T-cell (primary cell): ENCODE measurements around the gene MRI1. TPM values are rescaled to one million over a fixed set of nuclear protein-coding genes. Genes with fewer than 3 reads are reported as not detected.

Experiments
- ATAC-seq, 4 experiments: fragments of 200-7000 bp in 3 of 4; fragments of 150-1000 bp in 1 of 4; cut with Tn5 transposase; replicated peaks in 1 of 4; 1 replicate in 3 of 4; 2 replicates in 1 of 4; pipeline ENCODE4 v1.10.0; 2021; ENCODE audit warnings: moderate library complexity in 3 of 4, mild to moderate bottlenecking in 2 of 4, moderate number of reproducible peaks in 1 of 4
- CTCF ChIA-PET, 2 donors: fragments of 300-600 bp; sonication (Branson Sonifier 250); formaldehyde crosslinking; loops; one replicate each; lab custom pipeline; 2022; ENCODE audit warnings: antibody characterized with exemption in 2 of 2; lab: Charles Lee
- POLR2A ChIA-PET, 2 donors: fragments of 300-600 bp; sonication (Branson Sonifier 250); formaldehyde crosslinking; loops; one replicate each; lab custom pipeline; 2022; ENCODE audit warnings: antibody characterized with exemption in 2 of 2; lab: Charles Lee
- DNase-seq, 35 experiments: peaks; one replicate each; pipeline versions ENCODE4 v3.0.0 to v3.0.0-alpha.2; 2013 to 2023
- H3K27ac ChIP-seq: one replicate; pipeline ENCODE4 v1.5.1; 2013; ENCODE audit warnings: low read length
- H3K27me3 ChIP-seq, 2 experiments: replicated peaks in 1 of 2; 1 replicate in 1 of 2; 2 replicates in 1 of 2; pipeline versions ENCODE4 v1.6.1 to v1.7.0; 2013; ENCODE audit warnings: low read length in 1 of 2, mixed read lengths in 1 of 2; ENCODE audit not compliant: control insufficient read depth in 2 of 2, insufficient read depth in 2 of 2; ENCODE audit errors: extremely low read depth in 1 of 2
- H3K36me3 ChIP-seq, 2 donors: 1 replicate in 1 of 2; 2 replicates in 1 of 2; pipeline versions ENCODE4 v1.6.1 to v1.7.0; 2013; ENCODE audit warnings: low read length in 1 of 2; ENCODE audit not compliant: control insufficient read depth in 2 of 2, insufficient read depth in 1 of 2; ENCODE audit errors: extremely low read depth in 1 of 2
- H3K4me1 ChIP-seq, 2 experiments: 1 replicate in 1 of 2; 2 replicates in 1 of 2; pipeline versions ENCODE4 v1.6.1 to v1.7.0; 2013; ENCODE audit warnings: low read length in 2 of 2, mixed read lengths in 1 of 2; ENCODE audit not compliant: insufficient read depth in 2 of 2, control insufficient read depth in 1 of 2; ENCODE audit errors: extremely low read depth in 1 of 2
- H3K4me3 ChIP-seq, 2 donors: 1 replicate in 1 of 2; 2 replicates in 1 of 2; pipeline versions ENCODE4 v1.5.1 to v1.7.0; 2013; ENCODE audit warnings: mild to moderate bottlenecking in 2 of 2, low read length in 1 of 2, moderate library complexity in 1 of 2; ENCODE audit not compliant: control insufficient read depth in 1 of 2; ENCODE audit errors: extremely low read depth in 1 of 2
- H3K9me3 ChIP-seq: 2 replicates; pipeline ENCODE4 v1.7.0; 2013
- H3K27ac Mint-ChIP-seq, 2 donors: one replicate each; pipeline ENCODE4 v1.8.0; 2020 to 2021; ENCODE audit warnings: mild to moderate bottlenecking in 2 of 2, mixed read lengths in 2 of 2
- H3K27me3 Mint-ChIP-seq, 2 donors: one replicate each; pipeline ENCODE4 v1.8.0; 2021 to 2022; ENCODE audit warnings: mixed read lengths in 2 of 2
- H3K36me3 Mint-ChIP-seq: one replicate; pipeline ENCODE4 v1.8.0; 2021; ENCODE audit warnings: mixed read lengths
- H3K4me1 Mint-ChIP-seq, 3 donors: one replicate each; pipeline ENCODE4 v1.8.0; 2020 to 2022; ENCODE audit warnings: mixed read lengths in 3 of 3, mild to moderate bottlenecking in 1 of 3
- H3K4me3 Mint-ChIP-seq, 3 donors: one replicate each; pipeline ENCODE4 v1.8.0; 2020 to 2022; ENCODE audit warnings: mild to moderate bottlenecking in 3 of 3, mixed read lengths in 3 of 3, moderate library complexity in 3 of 3
- H3K9me3 Mint-ChIP-seq, 3 donors: one replicate each; pipeline ENCODE4 v1.8.0; 2020 to 2022; ENCODE audit warnings: mixed read lengths in 3 of 3
- WGBS: methylation state at CpG from one replicate; pipeline ENCODE4 v1.1.5; 2013; ENCODE audit warnings: missing lambda C conversion rate; ENCODE audit not compliant: insufficient coverage; 5-methylcytosine and 5-hydroxymethylcytosine counted together
- total RNA-seq, 35 experiments: library from RNA in 6 of 35; stranded (reverse) in 6 of 35; fragments of 120-200 nt in 1 of 35; gene quantifications; one replicate each; pipeline versions ENCODE4 v1.2.1 to v1.2.4 and lab custom pipeline; 2013 to 2026

MRI1 gene
- total RNA-seq, 5 donors from 2014 or later (not counting 1 experiment from before 2014, with no cell fraction given) = 37.6 to 107 (median 94.3) TPM

DNA sequence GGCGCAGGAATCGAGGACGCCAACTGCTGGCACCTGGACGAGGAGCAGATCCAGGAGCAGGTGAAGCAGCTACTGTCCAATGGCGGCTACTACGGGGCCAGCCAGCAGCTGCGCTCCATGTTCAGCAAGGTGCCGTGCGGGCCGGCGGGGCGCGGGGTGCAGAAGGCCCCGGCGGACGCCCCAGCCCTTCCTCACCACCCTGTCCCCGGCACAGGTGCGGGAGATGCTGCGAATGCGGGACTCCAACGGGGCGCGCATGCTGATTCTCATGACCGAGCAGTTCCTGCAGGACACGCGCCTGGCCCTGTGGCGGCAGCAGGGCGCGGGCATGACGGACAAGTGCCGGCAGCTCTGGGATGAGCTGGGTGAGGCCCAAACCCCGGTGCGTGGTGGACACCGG, 44.5 kb downstream of the MRI1 start:
- peaks cover 0 to 1% (median 0%) of the 10 kb centered on the region in 3 donors for H3K4me1 Mint-ChIP-seq
- ChIA-PET CTCF (no interaction called here), POLR2A (no interaction called here)
- Histone ChIP-seq H3K27me3 (no peaks in the 10 kb centered on the region), H3K36me3 (peaks cover 7 to 8% of the 10 kb centered on the region in 2 donors), H3K27ac (no peak overlapping the region), H3K4me1 (no peaks in the 10 kb centered on the region), H3K9me3 (no peaks in the 10 kb centered on the region), H3K4me3 (no peak overlapping the region)
- H3K27ac Mint-ChIP-seq = no peak overlapping the region
- peaks cover 12% of the 10 kb centered on the region for H3K36me3 Mint-ChIP-seq
- ATAC-seq (peak in 1 of 4 experiments; percentile 19), DNase-seq (no peak)
- H3K4me3 Mint-ChIP-seq = no peak overlapping the region
- no peaks in the 10 kb centered on the region for H3K9me3 Mint-ChIP-seq
- no peaks in the 10 kb centered on the region for H3K27me3 Mint-ChIP-seq
- WGBS = 98% methylated on average over 34 of the region's 34 CpGs

DNA sequence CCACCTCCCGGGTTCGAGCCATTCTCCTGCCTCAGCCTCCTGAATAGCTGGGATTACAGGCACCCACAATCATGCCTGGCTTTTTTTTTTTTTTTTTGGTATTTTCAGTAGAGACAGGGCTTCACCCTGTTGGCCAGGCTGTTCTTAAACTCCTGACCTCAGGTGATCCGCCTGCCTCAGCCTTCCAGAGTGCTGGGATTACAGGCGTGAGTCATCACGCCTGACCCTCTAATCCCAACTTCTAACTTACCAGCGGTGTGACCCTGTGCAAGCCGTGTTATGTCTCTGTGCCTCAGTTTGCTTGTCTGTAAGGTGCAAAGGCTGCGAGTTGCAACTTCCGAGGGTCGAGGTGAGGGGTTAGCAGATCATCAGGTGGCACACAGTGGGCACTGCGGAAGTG, 48.2 kb downstream of the MRI1 start:
- Mint-ChIP-seq H3K4me3 (no peak overlapping the region), H3K36me3 (peaks cover 6% of the 10 kb centered on the region), H3K4me1 (peaks cover 0 to 5% (median 4%) of the 10 kb centered on the region in 3 donors), H3K27ac (no peak overlapping the region), H3K9me3 (no peaks in the 10 kb centered on the region), H3K27me3 (no peaks in the 10 kb centered on the region)
- H3K4me1 ChIP-seq = peaks cover 0 to 9% of the 10 kb centered on the region in 2 experiments
- no peaks in the 10 kb centered on the region for H3K9me3 ChIP-seq
- H3K4me3 ChIP-seq = no peak overlapping the region
- H3K27me3 ChIP-seq = no peaks in the 10 kb centered on the region
- POLR2A ChIA-PET = interaction anchor here in 1 of 2 donors (0.7 kb wide), 1 partner anchor 57 kb away, joined by 3 read pairs; no protein-coding TSS in a partner anchor
- ATAC-seq (no peak), DNase-seq (no peak)
- WGBS = 97% methylated on average over 6 of the region's 11 CpGs
- CTCF ChIA-PET = interaction anchor here (0.6 to 0.7 kb wide), 2 partner anchors 11 to 53 kb away, joined by 3 read pairs; no protein-coding TSS in a partner anchor
- H3K27ac ChIP-seq = no peak overlapping the region
- H3K36me3 ChIP-seq = peaks cover 7 to 10% of the 10 kb centered on the region in 2 donors

DNA sequence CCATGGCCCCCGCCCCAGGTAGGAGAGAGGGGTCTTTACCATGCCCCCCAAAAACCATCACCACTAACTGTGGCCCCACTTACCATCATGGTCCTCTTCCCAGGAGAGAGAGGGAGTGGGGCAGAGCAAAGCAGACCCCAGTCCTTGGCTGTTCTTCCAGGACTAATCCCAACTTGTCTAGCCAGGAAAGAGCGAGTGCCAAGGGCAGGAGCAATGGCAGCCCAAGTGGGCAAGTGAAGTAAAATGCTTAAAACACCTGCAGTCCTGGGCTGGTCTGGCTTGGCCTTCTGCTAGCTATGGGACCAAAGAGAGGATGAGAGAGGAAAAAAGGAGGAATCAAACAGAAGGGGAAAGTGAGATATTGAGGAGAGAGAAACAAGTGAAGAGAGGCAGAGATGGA, 48.8 kb downstream of the MRI1 start:
- DNase-seq = no peak
- Mint-ChIP-seq H3K36me3 (peaks cover 7% of the 10 kb centered on the region), H3K27me3 (no peaks in the 10 kb centered on the region), H3K4me1 (peaks cover 0 to 7% (median 5%) of the 10 kb centered on the region in 3 donors), H3K4me3 (no peak overlapping the region), H3K9me3 (no peaks in the 10 kb centered on the region), H3K27ac (no peak overlapping the region)
- ChIA-PET POLR2A (no interaction called here), CTCF (no interaction called here)
- H3K9me3 ChIP-seq = no peaks in the 10 kb centered on the region
- peaks cover 7 to 10% of the 10 kb centered on the region in 2 donors for H3K36me3 ChIP-seq
- H3K4me1 ChIP-seq = peaks cover 0 to 12% of the 10 kb centered on the region in 2 experiments
- H3K27me3 ChIP-seq = no peaks in the 10 kb centered on the region
- no peak for ATAC-seq
- WGBS = 71% methylated on average over 1 of the region's 2 CpGs
- H3K4me3 ChIP-seq = no peak overlapping the region
- no peak overlapping the region for H3K27ac ChIP-seq

DNA sequence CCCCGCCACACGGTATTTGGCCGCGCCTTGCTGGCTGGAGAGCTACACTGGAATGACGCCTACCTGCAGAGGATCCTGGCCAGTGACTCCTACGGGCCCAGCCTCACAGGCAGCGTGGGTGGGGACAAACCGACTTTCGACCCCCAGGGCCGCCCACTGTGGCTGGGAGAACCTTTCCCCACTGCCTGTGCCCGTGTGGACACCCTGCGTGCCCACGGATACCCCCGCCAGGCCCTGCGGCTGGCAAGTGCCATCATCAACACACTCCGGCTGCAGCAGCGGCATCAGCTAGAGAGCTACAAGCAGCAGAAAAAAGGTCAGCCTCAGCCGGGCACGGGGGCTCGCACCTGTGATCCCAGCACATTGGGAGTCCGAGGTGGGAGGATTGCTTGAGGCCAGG, 50.2 kb downstream of the MRI1 start:
- Mint-ChIP-seq H3K36me3 (peaks cover 10% of the 10 kb centered on the region), H3K27me3 (no peaks in the 10 kb centered on the region), H3K4me3 (no peak overlapping the region), H3K27ac (no peak overlapping the region), H3K9me3 (no peaks in the 10 kb centered on the region), H3K4me1 (peaks cover 0 to 8% (median 5%) of the 10 kb centered on the region in 3 donors)
- H3K27ac ChIP-seq = no peak overlapping the region
- H3K4me3 ChIP-seq = no peak overlapping the region
- peaks cover 0 to 12% of the 10 kb centered on the region in 2 experiments for H3K4me1 ChIP-seq
- ATAC-seq (no peak), DNase-seq (no peak)
- CTCF ChIA-PET = interaction anchor here in 1 of 2 donors (0.6 kb wide), 1 partner anchor 498 kb away, joined by 4 read pairs; no protein-coding TSS in a partner anchor
- POLR2A ChIA-PET = no interaction called here
- no peaks in the 10 kb centered on the region for H3K9me3 ChIP-seq
- WGBS = 89% methylated on average over 21 of the region's 21 CpGs
- H3K36me3 ChIP-seq = peaks cover 5 to 9% of the 10 kb centered on the region in 2 donors
- H3K27me3 ChIP-seq = no peaks in the 10 kb centered on the region

DNA sequence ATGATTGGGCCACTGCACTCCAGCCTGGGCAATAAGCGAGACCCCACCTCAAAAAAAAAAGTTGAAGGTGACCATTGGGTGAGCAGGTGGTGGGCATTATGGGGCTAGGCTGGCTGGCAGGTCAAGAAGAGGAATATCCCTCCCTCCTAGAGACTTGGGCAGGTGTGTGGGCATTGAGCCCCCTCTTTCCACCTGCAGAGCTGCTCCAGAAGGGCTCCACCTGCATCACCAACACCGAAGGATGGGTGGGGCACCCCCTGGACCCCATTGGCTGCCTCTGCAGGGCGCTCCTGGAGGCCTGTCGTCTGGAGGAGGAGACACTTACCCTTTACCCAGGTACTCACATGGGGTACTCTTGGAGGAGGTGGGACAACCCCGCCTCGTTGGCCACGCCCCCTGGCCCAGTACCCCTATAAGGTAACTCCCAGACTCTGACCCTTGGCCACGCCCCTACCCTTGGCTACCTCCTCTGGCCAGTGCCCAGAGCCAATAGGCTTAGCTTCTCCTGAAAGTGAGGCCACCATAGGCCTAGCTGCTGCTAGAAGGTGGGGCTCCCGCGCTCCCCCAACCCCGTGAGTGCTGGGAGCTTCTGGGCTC, 52.8 kb downstream of the MRI1 start:
- Mint-ChIP-seq H3K9me3 (no peaks in the 10 kb centered on the region), H3K4me1 (peaks cover 0 to 8% (median 5%) of the 10 kb centered on the region in 3 donors), H3K27ac (no peak overlapping the region), H3K27me3 (no peaks in the 10 kb centered on the region), H3K4me3 (peak overlapping the region in 2 of 3 donors; percentile 46 to 57), H3K36me3 (peaks cover 14% of the 10 kb centered on the region)
- WGBS = 59% methylated on average over 2 of the region's 11 CpGs
- H3K27me3 ChIP-seq = no peaks in the 10 kb centered on the region
- H3K9me3 ChIP-seq = no peaks in the 10 kb centered on the region
- no peak overlapping the region for H3K27ac ChIP-seq
- CTCF ChIA-PET = no interaction called here
- POLR2A ChIA-PET = no interaction called here
- H3K36me3 ChIP-seq = peaks cover 4 to 5% of the 10 kb centered on the region in 2 donors
- H3K4me3 ChIP-seq = no peak overlapping the region
- peaks cover 0 to 12% of the 10 kb centered on the region in 2 experiments for H3K4me1 ChIP-seq
- ATAC-seq (peak; percentile 19 to 36 (median 30)), DNase-seq (no peak)

DNA sequence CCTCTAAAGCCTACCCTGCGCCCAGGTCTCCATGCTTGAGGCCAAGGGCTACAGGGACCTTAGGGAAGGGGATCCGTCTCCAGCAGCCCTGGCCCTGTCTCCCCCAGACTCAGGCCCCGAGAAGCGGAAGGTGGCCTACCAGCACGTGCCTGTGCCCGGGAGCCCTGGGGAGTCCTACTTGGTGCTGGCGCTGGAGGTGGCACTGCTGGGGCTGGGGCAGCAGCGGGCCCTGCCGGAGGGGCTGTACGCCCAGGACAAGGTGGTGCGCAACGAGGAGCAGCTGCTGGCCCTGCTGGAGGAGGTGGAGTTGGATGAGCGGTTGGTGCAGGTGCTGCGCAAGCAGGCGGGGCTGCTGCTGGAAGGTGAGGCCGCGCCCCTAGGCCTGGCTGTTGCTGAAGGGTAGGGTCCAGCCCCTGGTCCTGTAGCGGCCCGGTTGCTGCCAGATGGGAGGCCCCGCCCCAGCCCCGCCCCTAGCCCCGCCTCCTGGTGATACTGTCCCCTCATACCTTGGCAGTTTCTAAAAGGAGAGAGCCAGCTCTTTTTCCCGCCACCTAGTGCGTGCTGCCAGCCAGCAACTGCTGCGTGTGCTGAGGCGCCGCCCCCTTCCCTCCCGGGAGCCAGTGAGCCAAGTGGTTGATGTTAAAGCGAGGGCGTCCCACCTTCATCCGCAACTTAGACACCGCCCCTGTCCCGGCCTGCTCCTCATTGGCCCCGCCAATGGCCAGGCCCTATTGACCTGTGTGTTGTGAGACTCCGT, 53.5 kb downstream of the MRI1 start:
- no peaks in the 10 kb centered on the region for H3K27me3 Mint-ChIP-seq
- peak overlapping the region in 2 of 3 donors; percentile 46 to 57 for H3K4me3 Mint-ChIP-seq
- ATAC-seq (peak; percentile 69 to 84 (median 74)), DNase-seq (peak in 8 of 35 experiments; percentile 34 to 69 (median 48))
- CTCF ChIA-PET = no interaction called here
- WGBS = 94% methylated on average over 28 of the region's 35 CpGs
- Histone ChIP-seq H3K27me3 (no peaks in the 10 kb centered on the region), H3K36me3 (peaks cover 4% of the 10 kb centered on the region in 2 donors), H3K4me1 (peaks cover 0 to 12% of the 10 kb centered on the region in 2 experiments), H3K9me3 (no peaks in the 10 kb centered on the region), H3K27ac (no peak overlapping the region), H3K4me3 (no peak overlapping the region)
- POLR2A ChIA-PET = no interaction called here
- peaks cover 0 to 8% (median 5%) of the 10 kb centered on the region in 3 donors for H3K4me1 Mint-ChIP-seq
- peak overlapping the region in 1 of 2 donors; percentile 64 for H3K27ac Mint-ChIP-seq
- peaks cover 14% of the 10 kb centered on the region for H3K36me3 Mint-ChIP-seq
- H3K9me3 Mint-ChIP-seq = no peaks in the 10 kb centered on the region
